A549 (cell line): ENCODE results near the gene TGFB1.

Experiments used
- CTCF ChIP-seq: fragments of >200 bp; sonication (Bioruptor Twin); formaldehyde crosslinking; IDR thresholded peaks from 3 replicates; pipeline ENCODE4 v1.5.1; 2016
- FOSB ChIP-seq: fragments of 250-450 bp; sonication (Bioruptor Pico); IDR thresholded peaks from 2 replicates; pipeline ENCODE4 v1.5.0; 2020; ENCODE audit warnings: mild to moderate bottlenecking, moderate library complexity
- MAFK ChIP-seq: fragments of 450-650 bp; IDR thresholded peaks from 2 replicates; pipeline ENCODE4 v1.6.1; 2014; ENCODE audit not compliant: partially characterized antibody
- PHF8 ChIP-seq: fragments of 200-600 bp; sonication (generic); IDR thresholded peaks from 2 replicates; pipeline ENCODE4 v1.6.1; 2016; ENCODE audit warnings: low read depth, mild to moderate bottlenecking, antibody characterized with exemption, moderate library complexity, borderline replicate concordance
- RAD21 ChIP-seq, 2 experiments: fragments of >200 bp in 1 of 2; sonication (Bioruptor Twin) in 1 of 2; formaldehyde crosslinking in 1 of 2; IDR thresholded peaks in 1 of 2; conservative IDR thresholded peaks in 1 of 2; 2 replicates in 1 of 2; 3 replicates in 1 of 2; pipeline ENCODE4 v1.6.1; 2012 to 2018; ENCODE audit warnings: inconsistent platforms in 1 of 2
- USF2 ChIP-seq: fragments of 450-650 bp; IDR thresholded peaks from 2 replicates; pipeline ENCODE4 v1.6.1; 2014; ENCODE audit warnings: antibody characterized with exemption

DNA sequence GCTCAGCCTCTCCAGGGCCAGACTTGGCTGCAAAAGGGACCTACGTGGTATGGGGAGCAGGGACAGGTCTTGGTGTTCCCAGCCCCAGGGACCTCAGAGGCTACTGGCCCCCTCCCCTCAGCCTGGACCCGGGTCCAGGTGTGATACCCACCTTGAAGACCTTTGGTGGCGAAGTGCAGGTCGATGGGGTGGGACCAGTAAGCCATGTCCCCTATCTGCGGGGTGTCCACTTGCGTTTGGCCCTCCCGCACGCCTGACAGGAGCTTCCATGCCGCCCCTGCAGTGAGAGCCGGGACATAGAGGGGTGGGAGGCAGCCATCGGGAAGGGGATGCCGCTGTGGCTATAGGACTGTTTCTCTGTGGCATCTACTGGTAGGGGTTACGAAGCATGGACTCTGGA, 4.0 kb upstream of the TGFB1 start:
- TF ChIP-seq RAD21 (conservative IDR thresholded peaks at IDR 0.05 in 1 of 2, IDR thresholded peaks at IDR 0.05 in 1 of 2) = no peak
- TF ChIP-seq USF2 = no peak
- no peak for TF ChIP-seq MAFK
- TF ChIP-seq CTCF = no peak
- no peak for TF ChIP-seq FOSB (CRISPR knock-in tag)
- no peak for TF ChIP-seq PHF8
